NK-92 (cell line): Measurements from ENCODE around the gene INIP.

ENCODE experiments used
- DNase-seq: peaks from one replicate; lab custom pipeline; 2025; ENCODE audit not compliant: unreplicated experiment; lab: John Stamatoyannopoulos, UW

INIP gene, protein sequence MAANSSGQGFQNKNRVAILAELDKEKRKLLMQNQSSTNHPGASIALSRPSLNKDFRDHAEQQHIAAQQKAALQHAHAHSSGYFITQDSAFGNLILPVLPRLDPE

DNA sequence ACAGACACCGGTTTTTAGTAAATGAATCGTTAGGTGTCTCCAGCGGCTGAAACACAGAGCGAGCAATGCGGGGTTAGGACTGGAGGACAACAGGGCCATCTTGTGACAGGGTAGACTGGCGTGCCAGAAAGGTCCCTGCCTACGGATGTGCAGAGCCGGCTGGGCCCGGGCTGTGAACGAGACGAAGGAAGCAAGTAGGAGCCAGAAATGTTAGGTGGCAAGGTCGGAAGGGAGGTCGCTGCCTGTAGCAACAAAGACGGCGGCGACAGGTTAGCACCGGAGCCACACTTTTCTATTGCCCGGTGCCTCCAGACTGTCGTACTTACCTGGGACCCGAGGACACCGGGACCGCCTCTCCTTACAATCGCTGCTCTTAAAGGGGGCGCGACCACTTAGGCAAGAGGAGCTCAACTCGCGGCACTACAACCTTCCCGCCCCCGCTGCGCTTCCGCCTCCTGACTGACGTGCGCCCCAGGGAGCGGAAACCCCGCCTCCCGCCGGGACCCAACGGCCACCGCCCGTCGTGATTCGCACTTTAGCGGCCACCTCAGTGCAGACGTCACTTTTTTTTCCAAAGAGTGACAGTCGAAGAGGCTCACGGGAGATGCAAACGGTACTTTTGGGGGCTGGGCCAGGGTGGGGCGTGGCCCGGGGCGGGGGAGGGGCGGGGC is at the start of gene INIP:
Gene INIP (minus strand): TSS at position 457 of the 671 bp plus-strand sequence. CDS start 1,632 bp downstream, outside the sequence.
- DNase-seq, result peak; percentile 87

DNA sequence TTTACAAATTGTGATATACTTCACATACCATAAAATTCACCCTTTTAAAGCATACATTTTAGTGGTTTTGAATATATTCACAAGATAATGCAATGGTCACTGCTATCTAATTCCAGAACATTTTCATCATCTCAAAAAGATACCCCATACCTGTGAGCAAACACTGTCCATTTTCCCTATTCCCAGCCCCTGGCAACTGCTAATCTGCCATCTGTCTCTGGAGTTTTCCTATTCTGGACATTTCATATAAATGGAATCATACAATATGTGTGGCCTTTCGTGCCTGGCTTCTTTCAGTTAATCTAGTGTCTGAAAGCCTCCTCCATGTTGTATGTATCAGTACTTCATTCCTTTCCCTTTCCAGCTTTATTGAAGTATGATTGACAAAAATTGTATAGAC is 47.4 kb upstream of the INIP start:
- no peak for DNase-seq

DNA sequence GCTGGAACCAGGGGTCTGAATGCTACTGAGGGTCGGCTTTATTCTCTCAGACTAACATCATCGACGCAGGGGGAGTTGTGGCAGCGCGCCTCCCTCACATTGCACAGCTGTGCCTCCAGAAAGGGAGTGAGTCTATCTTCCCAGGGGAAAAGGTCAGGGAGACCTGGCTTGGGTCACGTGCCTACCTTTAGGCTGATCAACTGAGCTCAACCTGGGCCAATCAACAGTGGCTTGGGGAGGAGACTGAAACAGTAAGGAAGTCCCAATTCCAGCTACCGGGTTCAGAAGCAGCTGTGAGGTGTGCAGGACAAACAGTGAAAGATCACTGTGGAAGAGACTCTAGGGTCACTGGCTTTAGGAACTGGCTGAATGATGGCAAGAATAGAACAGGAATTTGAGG is 46.9 kb upstream of the INIP start:
- DNase-seq, result no peak

GRCh38 chr9:112764344-112764743 is 46.4 kb upstream of the INIP start:
- DNase-seq, result no peak

GRCh38 chr9:112762726-112763518 is 45.0 kb upstream of the INIP start:
- no peak for DNase-seq

DNA sequence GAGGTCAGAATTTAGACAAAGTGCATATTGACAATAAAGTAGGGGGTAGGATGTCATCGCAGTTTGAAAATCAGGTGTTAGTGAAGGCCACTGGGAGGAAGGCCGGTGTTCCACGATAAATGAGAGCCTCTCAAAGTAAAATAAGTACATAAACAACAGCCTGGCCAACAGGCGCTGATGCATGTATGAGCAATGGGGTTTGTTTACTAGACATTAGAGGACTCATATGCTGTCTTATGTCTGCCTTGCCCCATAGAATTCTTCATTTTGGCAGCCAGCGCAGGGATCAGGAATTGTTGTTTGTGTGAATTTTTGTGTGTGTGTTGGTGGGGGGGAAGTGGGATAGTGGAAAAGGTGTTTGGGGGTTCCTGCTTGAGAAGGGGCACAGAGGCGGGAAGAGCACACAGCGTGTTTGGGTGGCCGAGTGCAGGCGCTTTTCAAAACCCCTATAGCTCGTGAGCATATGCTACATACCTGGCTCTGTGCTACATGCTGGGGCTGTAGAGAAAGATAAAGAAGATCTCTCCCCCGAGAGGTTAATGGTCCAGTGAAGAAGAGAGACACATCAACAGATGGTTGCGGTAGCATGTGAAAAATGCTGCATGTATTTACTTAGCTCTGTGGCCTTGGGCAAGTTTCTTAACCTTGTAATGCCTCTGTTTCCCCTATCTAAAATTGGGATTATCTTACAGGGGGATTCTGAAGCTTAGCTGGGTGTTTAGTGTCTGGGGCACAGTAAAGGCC is 44.2 kb upstream of the INIP start:
- no peak for DNase-seq

DNA sequence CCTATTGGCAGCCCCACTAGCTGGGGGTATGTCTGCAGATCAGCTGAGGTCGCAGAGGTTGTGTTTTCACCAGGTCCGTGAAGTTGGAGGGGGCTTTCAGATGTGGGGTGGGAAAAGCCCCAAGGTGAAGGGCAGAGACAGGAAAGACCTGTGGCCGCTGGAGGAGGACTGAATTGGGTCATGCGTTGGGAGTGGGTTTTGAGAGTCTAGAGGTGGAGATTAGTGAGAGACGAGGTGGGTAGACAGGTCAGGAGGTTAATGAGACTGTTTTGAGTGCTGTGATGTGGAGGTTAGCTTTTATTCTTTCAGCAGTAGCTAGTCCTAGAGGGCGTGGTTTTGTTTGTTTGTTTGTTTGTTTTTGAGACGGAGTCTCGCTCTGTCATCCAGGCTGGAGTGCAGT is 42.9 kb upstream of the INIP start:
- no peak for DNase-seq

DNA sequence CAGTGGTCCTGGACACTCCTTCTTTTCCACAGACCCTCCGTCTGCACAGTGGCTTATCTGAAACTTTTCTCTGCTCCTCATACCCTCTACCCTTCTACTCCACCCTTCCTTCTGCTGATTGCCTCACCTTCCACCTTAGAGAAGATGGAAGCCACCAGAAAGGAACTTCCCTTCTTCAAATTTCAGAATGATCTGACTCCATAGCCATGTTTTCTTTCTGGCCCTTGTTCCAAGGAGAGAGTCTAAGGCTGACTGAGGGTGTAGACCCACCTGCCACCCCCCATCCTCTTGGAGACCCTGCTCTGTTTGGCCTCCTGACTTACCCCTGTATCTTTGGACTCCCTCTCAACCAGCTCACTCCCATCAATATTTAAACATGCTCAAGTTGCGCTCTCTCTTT is 40.0 kb upstream of the INIP start:
- DNase-seq, result no peak

DNA sequence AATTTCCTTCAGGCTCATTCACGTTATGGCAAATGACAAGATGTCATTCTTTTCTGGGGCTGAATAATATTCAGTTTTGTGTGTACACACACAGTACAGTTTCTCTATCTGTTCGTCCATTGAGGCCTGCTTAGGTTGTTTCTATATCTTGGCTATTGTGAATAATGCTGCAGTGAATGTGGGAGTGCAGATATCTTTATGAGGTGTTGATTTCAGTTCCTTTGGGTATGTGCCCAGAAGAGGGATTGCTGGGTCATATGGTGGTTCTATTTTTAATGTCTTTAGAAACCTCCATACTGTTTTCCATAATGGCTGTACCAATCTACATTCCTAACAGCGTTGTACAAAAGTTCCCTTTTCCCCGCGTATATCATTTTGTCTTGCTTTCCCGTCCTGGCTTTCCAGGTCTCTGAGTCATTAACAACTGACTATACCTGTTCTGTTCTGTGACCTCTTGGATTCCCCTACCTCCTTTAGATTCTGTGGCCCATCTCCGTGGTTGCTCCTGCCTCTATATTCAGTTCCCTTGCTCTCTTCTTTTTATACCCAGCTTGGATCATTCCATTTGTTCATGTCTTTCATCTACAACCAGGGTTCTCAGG is 39.5 kb upstream of the INIP start:
- DNase-seq, result no peak

- DNase-seq, result no peak
These were observed 37.8 kb upstream of the INIP start for GRCh38 chr9:112755675-112756074.

- DNase-seq, result no peak
These were observed 37.1 kb upstream of the INIP start for GRCh38 chr9:112755016-112755427.

GRCh38 chr9:112754578-112754977 is 36.7 kb upstream of the INIP start:
- DNase-seq, result no peak

DNA sequence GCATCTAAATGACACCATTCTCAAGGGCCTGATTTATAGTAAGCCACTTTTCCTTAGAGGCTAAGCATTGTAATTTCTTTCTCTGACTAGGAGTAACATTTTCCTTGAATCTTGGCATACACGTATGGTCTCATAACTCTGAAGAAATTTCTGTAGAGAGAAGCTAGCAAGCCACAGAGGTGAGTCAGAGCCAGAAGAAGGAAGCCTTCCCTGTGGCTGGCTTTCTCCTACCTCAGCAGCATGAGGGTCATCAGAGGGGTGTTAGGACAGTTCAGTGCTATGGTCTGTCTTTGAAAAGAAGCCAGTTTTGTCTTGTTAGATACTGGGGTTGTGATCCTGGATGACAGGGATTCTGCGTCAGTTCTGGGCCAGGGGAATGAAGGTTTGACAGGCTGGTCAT is 35.8 kb upstream of the INIP start:
- DNase-seq, result no peak

DNA sequence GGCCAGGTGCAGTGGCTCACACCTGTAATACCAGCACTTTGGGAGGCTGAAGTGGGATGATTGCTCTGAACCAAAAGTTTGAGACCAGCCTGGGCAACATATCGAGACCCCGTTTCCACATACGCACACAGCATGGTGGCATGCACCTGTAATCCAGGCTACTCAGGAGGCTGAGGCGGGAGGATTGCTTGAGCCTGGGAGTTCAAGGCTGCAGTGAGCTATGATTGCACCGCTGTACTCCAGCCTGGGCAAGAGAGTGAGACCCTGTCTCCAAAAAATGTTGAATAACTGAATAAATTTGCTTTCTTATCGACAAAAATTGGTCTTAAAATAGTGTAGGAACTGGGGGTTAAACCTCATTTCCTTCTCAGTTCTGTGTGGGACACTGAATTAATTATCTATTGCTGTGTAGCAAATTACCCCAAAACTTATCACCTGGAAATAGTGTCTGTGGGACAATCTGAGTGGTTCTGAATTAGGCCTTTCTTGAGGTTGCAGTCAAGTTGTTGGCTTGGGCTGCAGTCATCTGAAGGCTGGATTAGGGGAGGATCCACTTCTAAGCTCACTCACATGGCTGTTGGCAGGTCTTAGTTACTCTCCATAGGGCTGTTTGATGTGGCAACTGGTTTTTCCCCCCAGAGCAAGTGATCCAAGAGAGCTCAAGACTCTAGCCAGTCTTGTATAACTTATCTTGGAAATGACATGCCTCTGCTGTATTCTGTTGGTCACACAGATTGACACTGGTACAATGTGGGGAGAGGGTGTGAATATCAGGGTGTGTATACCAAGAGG is 34.6 kb upstream of the INIP start:
- no peak for DNase-seq

DNA sequence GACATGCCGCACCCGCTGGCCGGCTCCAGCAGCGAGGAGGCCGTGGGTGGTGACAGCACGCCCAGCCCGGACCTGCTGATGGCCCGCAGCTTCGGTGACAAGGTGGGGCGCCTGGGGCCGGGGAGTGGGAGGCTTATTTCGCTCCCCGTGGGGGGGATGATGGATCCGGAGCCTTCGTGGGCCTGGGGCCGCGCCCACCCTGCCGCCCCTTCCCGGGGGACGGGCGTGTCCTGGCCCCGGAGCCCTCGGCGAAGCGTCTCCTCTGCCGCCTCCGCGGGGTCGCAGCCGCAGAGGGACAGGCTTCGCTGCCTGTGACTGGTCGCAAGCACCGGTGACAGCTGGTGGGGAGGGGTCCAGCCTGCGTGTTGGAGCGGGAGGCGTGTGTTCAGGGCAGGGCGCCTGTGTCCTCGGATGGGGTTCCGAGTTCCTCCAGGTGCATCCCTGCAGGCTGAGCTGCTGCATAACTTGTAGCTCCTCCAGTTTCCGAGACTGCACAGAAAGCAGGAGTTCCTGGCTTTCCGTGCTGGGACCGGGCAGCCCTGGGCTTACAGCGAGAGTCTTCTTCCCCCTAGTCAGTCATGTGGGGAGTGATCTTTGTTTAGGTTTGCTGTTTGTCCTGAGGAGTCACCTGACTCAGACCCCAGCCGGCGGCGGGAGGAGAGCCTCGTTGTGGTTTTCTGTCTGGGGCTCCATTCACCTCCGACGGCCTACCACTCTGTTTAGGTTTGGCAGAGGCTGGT is 33.3 kb upstream of the INIP start:
- DNase-seq, result no peak

DNA sequence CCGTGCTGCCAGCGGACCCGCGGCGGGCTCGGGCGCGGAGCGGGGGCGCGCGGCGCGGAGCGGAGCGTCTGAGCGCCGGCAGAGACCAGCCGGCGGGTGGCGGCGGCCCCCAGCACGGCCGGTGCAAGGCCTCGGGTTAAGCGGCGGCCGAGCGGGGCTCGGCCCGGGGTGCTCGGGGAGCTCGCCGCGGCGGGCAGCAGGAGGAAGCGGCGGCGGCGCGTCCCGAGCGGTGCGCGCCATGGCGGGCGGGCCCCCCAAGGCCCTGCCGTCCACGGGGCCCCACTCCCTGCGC is 32.8 kb upstream of the INIP start:
- no peak for DNase-seq

- no peak for DNase-seq
These were observed 32.3 kb upstream of the INIP start, which contains the start of gene SNX30 for GRCh38 chr9:112750016-112750763. Gene SNX30, plus strand, starts transcription at chr9:112750760. Its CDS starts 242 bp downstream, at chr9:112751002.

- DNase-seq, result no peak
These were observed 29.2 kb upstream of the INIP start for GRCh38 chr9:112747094-112747493.

DNA sequence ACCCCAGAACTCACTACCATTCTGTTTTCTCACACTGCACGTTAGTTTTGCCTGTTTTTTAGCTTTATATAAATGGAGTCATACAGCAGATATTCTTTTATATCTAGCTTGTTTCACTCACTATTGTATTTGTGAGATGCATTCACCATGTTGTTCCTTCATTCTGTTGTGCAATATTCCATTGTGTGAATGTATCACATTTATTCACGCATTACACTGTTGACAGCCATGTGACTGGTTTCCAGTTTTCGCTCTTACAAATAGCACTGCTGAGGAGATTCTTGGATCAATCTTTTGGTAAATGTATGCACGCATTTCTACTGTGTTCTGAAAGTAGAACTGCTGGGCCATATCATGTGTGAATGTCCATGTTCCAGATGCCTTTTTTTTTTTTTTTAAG is 26.3 kb upstream of the INIP start:
- DNase-seq, result no peak
